SKM-1 treated with dmso at 0.1 percent for 144 hours (cell line): ENCODE results near the gene KASH5.

Source experiments
- DNase-seq: peaks from one replicate; lab custom pipeline; 2025; ENCODE audit not compliant: unreplicated experiment; lab: John Stamatoyannopoulos, UW

The KASH5 gene

GRCh38 chr19:49395581-49396407 is 7.7 kb downstream of the KASH5 start:
- DNase-seq: no peak

- no peak for DNase-seq
Measured at GRCh38 chr19:49396738-49397505, 8.9 kb downstream of the KASH5 start.

GRCh38 chr19:49398001-49398615 is 10.1 kb downstream of the KASH5 start:
- DNase-seq: no peak

GRCh38 chr19:49398931-49399330 is 10.9 kb downstream of the KASH5 start:
- no peak for DNase-seq

- DNase-seq: no peak
Measured at GRCh38 chr19:49400029-49400428, 12.0 kb downstream of the KASH5 start.

GRCh38 chr19:49403404-49404187 is 15.5 kb downstream of the KASH5 start:
- DNase-seq: no peak

GRCh38 chr19:49407079-49407478 is 19.0 kb downstream of the KASH5 start:
- DNase-seq: no peak

- no peak for DNase-seq
Measured at GRCh38 chr19:49407482-49408015, 19.5 kb downstream of the KASH5 start.

- DNase-seq: peak; percentile 16
Measured at GRCh38 chr19:49408816-49409440, 20.9 kb downstream of the KASH5 start.

GRCh38 chr19:49409441-49410029 is 21.5 kb downstream of the KASH5 start:
- peak; percentile 38 for DNase-seq

- no peak for DNase-seq
Measured at GRCh38 chr19:49411681-49412326, 23.8 kb downstream of the KASH5 start.

GRCh38 chr19:49413348-49413747 is 25.3 kb downstream of the KASH5 start:
- DNase-seq: no peak

GRCh38 chr19:49414256-49414655 is 26.2 kb downstream of the KASH5 start:
- no peak for DNase-seq

- DNase-seq: no peak
Measured at GRCh38 chr19:49415102-49415809, 27.2 kb downstream of the KASH5 start.

- DNase-seq: no peak
Measured at GRCh38 chr19:49415810-49416200, 27.8 kb downstream of the KASH5 start.

GRCh38 chr19:49417088-49417487 is 29.0 kb downstream of the KASH5 start:
- no peak for DNase-seq

- DNase-seq: no peak
Measured at GRCh38 chr19:49418511-49418910, 30.5 kb downstream of the KASH5 start.

- no peak for DNase-seq
Measured at GRCh38 chr19:49419173-49419572, 31.1 kb downstream of the KASH5 start.

- no peak for DNase-seq
Measured at GRCh38 chr19:49420227-49420626, 32.2 kb downstream of the KASH5 start.
